Measurements from ENCODE around the gene EPAS1. TPM values are rescaled to one million over a fixed set of nuclear protein-coding genes. Genes with fewer than 3 reads are reported as not detected.

EPAS1 gene
- total RNA-seq, 1 donor, result 45.6 TPM

- H3K4me3 ChIP-seq (ENCODE audit: low read depth, low read length), result no peak overlapping the region
These were observed 39.7 kb upstream of the EPAS1 start for GRCh38 chr2:46257476-46257875.

GRCh38 chr2:46257980-46258379 lies 39.2 kb upstream of the EPAS1 start:
- TF ChIP-seq CTCF (IDR thresholded peaks at IDR 0.05; ENCODE audit: insufficient read depth, low read length), result no peak
- DNase-seq (ENCODE audit: low read depth), result no peak
- H3K4me3 ChIP-seq (ENCODE audit: low read depth, low read length), result no peak overlapping the region

More at GRCh38 chr2:46257476-46257875, 39.7 kb upstream of the EPAS1 start:
- no peak for TF ChIP-seq CTCF (IDR thresholded peaks at IDR 0.05; ENCODE audit: insufficient read depth, low read length)
- no peak for DNase-seq (ENCODE audit: low read depth)

- DNase-seq (ENCODE audit: low read depth), result no peak
- TF ChIP-seq CTCF (IDR thresholded peaks at IDR 0.05; ENCODE audit: insufficient read depth, low read length), result no peak
- no peak overlapping the region for H3K4me3 ChIP-seq (ENCODE audit: low read depth, low read length)
These were observed 38.0 kb upstream of the EPAS1 start for GRCh38 chr2:46258937-46259776.

- DNase-seq (ENCODE audit: low read depth), result no peak
- TF ChIP-seq CTCF (IDR thresholded peaks at IDR 0.05; ENCODE audit: insufficient read depth, low read length), result no peak
These were observed 37.4 kb upstream of the EPAS1 start for GRCh38 chr2:46259777-46260168.

GRCh38 chr2:46260305-46260704 lies 36.9 kb upstream of the EPAS1 start:
- TF ChIP-seq CTCF (IDR thresholded peaks at IDR 0.05; ENCODE audit: insufficient read depth, low read length), result no peak
- no peak for DNase-seq (ENCODE audit: low read depth)
- H3K4me3 ChIP-seq (ENCODE audit: low read depth, low read length), result no peak overlapping the region

More at GRCh38 chr2:46259777-46260168, 37.4 kb upstream of the EPAS1 start:
- no peak overlapping the region for H3K4me3 ChIP-seq (ENCODE audit: low read depth, low read length)

GRCh38 chr2:46262248-46262938 lies 34.8 kb upstream of the EPAS1 start:
- DNase-seq (ENCODE audit: low read depth), result no peak
- no peak overlapping the region for H3K4me3 ChIP-seq (ENCODE audit: low read depth, low read length)
- no peak for TF ChIP-seq CTCF (IDR thresholded peaks at IDR 0.05; ENCODE audit: insufficient read depth, low read length)

Data from fibroblast of the aortic adventitia (primary cell).